Loucy (cell line): ENCODE results near the gene PDGFC.

Source experiments
- H2AFZ ChIP-seq: fragments of 200-600 bp; sonication (generic); 2 replicates; pipeline ENCODE4 v1.6.0; 2016; ENCODE audit warnings: antibody characterized with exemption, mild to moderate bottlenecking, low read length, moderate library complexity
- H3F3A ChIP-seq: fragments of 200-600 bp; 2 replicates; pipeline ENCODE4 v1.6.0; 2016; ENCODE audit warnings: antibody characterized with exemption, low read depth, mild to moderate bottlenecking
- H3K27me3 ChIP-seq: fragments of 200-600 bp; sonication (generic); 2 replicates; pipeline ENCODE4 v1.6.1; 2014; ENCODE audit warnings: low read length, mild to moderate bottlenecking; ENCODE audit not compliant: insufficient read depth, poor library complexity, severe bottlenecking
- H3K36me3 ChIP-seq: fragments of 200-600 bp; sonication (generic); 2 replicates; pipeline ENCODE4 v1.6.1; 2016; ENCODE audit warnings: low read length; ENCODE audit not compliant: insufficient read depth
- H3K4me1 ChIP-seq: fragments of 200-600 bp; sonication (generic); 2 replicates; pipeline ENCODE4 v1.5.1; 2014; ENCODE audit warnings: low read length, mild to moderate bottlenecking; ENCODE audit not compliant: insufficient read depth, poor library complexity, severe bottlenecking
- H3K4me2 ChIP-seq: fragments of 200-600 bp; sonication (generic); 2 replicates; pipeline ENCODE4 v1.6.0; 2014; ENCODE audit warnings: antibody characterized with exemption, low read length, low read depth, mild to moderate bottlenecking; ENCODE audit not compliant: poor library complexity, severe bottlenecking
- H3K4me3 ChIP-seq: fragments of 200-600 bp; sonication (generic); 2 replicates; pipeline ENCODE4 v1.5.1; 2014; ENCODE audit warnings: low read length, mild to moderate bottlenecking, mixed read lengths; ENCODE audit not compliant: poor library complexity, severe bottlenecking
- H3K79me2 ChIP-seq: fragments of 200-600 bp; sonication (generic); 2 replicates; pipeline ENCODE4 v1.6.1; 2014; ENCODE audit warnings: low read length; ENCODE audit not compliant: insufficient read depth
- H3K9ac ChIP-seq: fragments of 200-600 bp; sonication (generic); 2 replicates; pipeline ENCODE4 v1.6.0; 2014; ENCODE audit warnings: mild to moderate bottlenecking, low read depth, low read length, moderate library complexity; ENCODE audit not compliant: poor library complexity, severe bottlenecking
- H3K9me2 ChIP-seq: fragments of 200-600 bp; sonication (generic); replicated peaks from 2 replicates; pipeline ENCODE4 v1.6.1; 2016; ENCODE audit warnings: low read depth, low read length, mixed read lengths
- H3K9me3 ChIP-seq: fragments of 200-600 bp; sonication (generic); 2 replicates; pipeline ENCODE4 v1.6.1; 2014; ENCODE audit warnings: mild to moderate bottlenecking, antibody characterized with exemption, low read length, low read depth; ENCODE audit not compliant: insufficient read depth
- H4K20me1 ChIP-seq: fragments of 200-600 bp; sonication (generic); 2 replicates; pipeline ENCODE4 v1.6.0; 2014; ENCODE audit warnings: antibody characterized with exemption, low read length, mild to moderate bottlenecking; ENCODE audit not compliant: insufficient read depth, poor library complexity, severe bottlenecking
- EZH2phosphoT487 ChIP-seq: fragments of 200-600 bp; IDR thresholded peaks from 2 replicates; pipeline ENCODE4 v1.6.1; 2018; ENCODE audit warnings: antibody characterized with exemption, mild to moderate bottlenecking, moderate library complexity, borderline replicate concordance
- TF ChIP-seq, protein P1 (sequence below): fragments of 200-600 bp; sonication (generic); conservative IDR thresholded peaks from 2 replicates; pipeline ENCODE4 v1.5.1; 2014; ENCODE audit warnings: mild to moderate bottlenecking, antibody characterized with exemption, low read length

Gene PDGFC

DNA sequence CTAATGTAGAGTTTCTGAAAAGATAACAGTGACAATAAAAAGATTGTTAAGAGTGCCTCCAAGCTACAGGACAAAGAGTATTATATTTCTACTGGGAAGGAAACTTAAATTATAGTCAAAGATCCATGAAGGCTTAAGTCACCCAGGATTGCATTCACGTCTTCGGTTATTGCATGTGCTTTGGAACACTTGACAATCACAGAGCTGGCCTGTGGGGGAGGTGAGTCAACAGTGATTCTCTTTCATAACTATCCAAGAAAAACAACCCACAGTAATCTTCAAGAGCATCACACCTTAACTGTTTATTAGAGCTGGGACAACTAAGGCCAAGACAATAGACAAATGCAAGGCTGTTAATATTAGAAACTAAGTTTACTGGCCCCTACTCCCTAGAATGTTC is 40.3 kb downstream of the PDGFC start:
- Histone ChIP-seq H3K4me1 (no peaks in the 10 kb centered on the region), H3K79me2 (no peaks in the 10 kb centered on the region), H4K20me1 (no peaks in the 10 kb centered on the region), H3K4me2 (no peak overlapping the region), H3K9me3 (no peaks in the 10 kb centered on the region), H3K9ac (no peak overlapping the region), H2AFZ (no peak overlapping the region), H3K4me3 (no peak overlapping the region), H3K27me3 (no peaks in the 10 kb centered on the region), H3K9me2 (no peaks in the 10 kb centered on the region), H3K36me3 (no peaks in the 10 kb centered on the region), H3F3A (no peaks in the 10 kb centered on the region)
- no peak for TF ChIP-seq EZH2phosphoT487
- TF ChIP-seq, protein P1, sequence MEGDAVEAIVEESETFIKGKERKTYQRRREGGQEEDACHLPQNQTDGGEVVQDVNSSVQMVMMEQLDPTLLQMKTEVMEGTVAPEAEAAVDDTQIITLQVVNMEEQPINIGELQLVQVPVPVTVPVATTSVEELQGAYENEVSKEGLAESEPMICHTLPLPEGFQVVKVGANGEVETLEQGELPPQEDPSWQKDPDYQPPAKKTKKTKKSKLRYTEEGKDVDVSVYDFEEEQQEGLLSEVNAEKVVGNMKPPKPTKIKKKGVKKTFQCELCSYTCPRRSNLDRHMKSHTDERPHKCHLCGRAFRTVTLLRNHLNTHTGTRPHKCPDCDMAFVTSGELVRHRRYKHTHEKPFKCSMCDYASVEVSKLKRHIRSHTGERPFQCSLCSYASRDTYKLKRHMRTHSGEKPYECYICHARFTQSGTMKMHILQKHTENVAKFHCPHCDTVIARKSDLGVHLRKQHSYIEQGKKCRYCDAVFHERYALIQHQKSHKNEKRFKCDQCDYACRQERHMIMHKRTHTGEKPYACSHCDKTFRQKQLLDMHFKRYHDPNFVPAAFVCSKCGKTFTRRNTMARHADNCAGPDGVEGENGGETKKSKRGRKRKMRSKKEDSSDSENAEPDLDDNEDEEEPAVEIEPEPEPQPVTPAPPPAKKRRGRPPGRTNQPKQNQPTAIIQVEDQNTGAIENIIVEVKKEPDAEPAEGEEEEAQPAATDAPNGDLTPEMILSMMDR, result no peak

DNA sequence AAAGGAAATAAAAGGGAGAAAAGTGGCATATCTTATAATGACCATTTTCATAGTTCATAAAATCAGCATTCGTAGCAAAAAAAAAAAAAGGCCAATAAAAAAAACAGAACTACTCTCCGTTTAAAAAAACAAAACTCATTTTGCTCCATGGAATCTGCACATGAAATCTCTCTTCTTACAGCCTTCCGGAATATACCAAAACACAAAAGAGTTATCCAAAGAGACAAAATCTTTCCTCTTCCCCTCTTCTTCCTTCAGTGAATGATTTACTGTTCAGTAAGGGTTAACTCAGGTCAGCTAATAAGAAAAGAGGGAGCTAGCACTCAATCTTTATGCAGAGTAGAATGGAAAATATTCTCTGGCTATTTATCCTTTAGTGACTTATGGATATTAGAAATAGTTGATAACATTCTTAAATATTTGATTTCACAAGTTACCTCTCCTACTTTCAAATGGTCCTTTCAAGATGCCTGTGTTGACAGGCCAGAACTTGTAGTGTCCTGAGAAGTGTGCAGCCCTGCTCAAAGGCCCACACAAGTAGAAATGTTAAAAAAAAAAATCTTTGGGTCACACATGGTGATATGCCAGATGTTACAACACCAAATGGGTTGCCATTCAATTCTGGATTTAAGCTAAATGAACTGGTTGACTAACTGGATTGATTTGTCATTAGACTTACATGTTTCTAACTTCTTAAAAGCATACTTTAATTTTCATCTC is 42.1 kb downstream of the PDGFC start:
- Histone ChIP-seq H2AFZ (no peak overlapping the region), H3K36me3 (no peaks in the 10 kb centered on the region), H3F3A (no peaks in the 10 kb centered on the region), H3K4me2 (no peak overlapping the region), H3K4me3 (no peak overlapping the region), H3K79me2 (no peaks in the 10 kb centered on the region), H3K27me3 (no peaks in the 10 kb centered on the region), H4K20me1 (no peaks in the 10 kb centered on the region), H3K9ac (no peak overlapping the region), H3K9me3 (no peaks in the 10 kb centered on the region), H3K4me1 (no peaks in the 10 kb centered on the region), H3K9me2 (no peaks in the 10 kb centered on the region)
- no peak for TF ChIP-seq EZH2phosphoT487

- no peak overlapping the region for H2AFZ ChIP-seq
- no peak overlapping the region for H3K4me2 ChIP-seq
- H3K4me3 ChIP-seq, result no peak overlapping the region
- H3K36me3 ChIP-seq, result no peaks in the 10 kb centered on the region
- H3K4me1 ChIP-seq, result no peaks in the 10 kb centered on the region
- H4K20me1 ChIP-seq, result no peaks in the 10 kb centered on the region
- H3K27me3 ChIP-seq, result no peaks in the 10 kb centered on the region
- H3K9me2 ChIP-seq, result no peaks in the 10 kb centered on the region
- TF ChIP-seq, protein P1, result no peak
- no peak for TF ChIP-seq EZH2phosphoT487
- no peaks in the 10 kb centered on the region for H3K79me2 ChIP-seq
- H3F3A ChIP-seq, result no peaks in the 10 kb centered on the region
- no peak overlapping the region for H3K9ac ChIP-seq
- H3K9me3 ChIP-seq, result no peaks in the 10 kb centered on the region
Observed at GRCh38 chr4:156924774-156925315, 46.8 kb downstream of the PDGFC start.

GRCh38 chr4:156923525-156923924 is 48.1 kb downstream of the PDGFC start:
- Histone ChIP-seq H3K9me3 (no peaks in the 10 kb centered on the region), H3K4me1 (no peaks in the 10 kb centered on the region), H2AFZ (no peak overlapping the region), H3K79me2 (no peaks in the 10 kb centered on the region), H3K9ac (no peak overlapping the region), H3K4me3 (no peak overlapping the region), H3K4me2 (no peak overlapping the region), H3K9me2 (no peaks in the 10 kb centered on the region), H3K36me3 (no peaks in the 10 kb centered on the region), H3F3A (no peaks in the 10 kb centered on the region), H3K27me3 (no peaks in the 10 kb centered on the region), H4K20me1 (no peaks in the 10 kb centered on the region)
- TF ChIP-seq, protein P1, result no peak
- TF ChIP-seq EZH2phosphoT487, result no peak
